SU-DHL-6 (cell line): ENCODE data around the gene SLC2A4RG.

ENCODE experiments used
- CTCF ChIP-seq: fragments of 200-600 bp; sonication (generic); IDR thresholded peaks from one replicate; pipeline ENCODE4 v1.5.1; 2017; ENCODE audit warnings: antibody characterized with exemption, mild to moderate bottlenecking, low read length, moderate library complexity; ENCODE audit not compliant: insufficient read depth, poor library complexity, severe bottlenecking
- EZH2phosphoT487 ChIP-seq: fragments of 200-600 bp; sonication (generic), shearing (Covaris generic); conservative IDR thresholded peaks from 2 replicates; pipeline ENCODE4 v1.6.1; 2018; ENCODE audit warnings: mild to moderate bottlenecking, antibody characterized with exemption, low read length, moderate library complexity, mixed read lengths

GRCh38 chr20:63691711-63692435 lies 47.7 kb upstream of the SLC2A4RG start:
- TF ChIP-seq CTCF (no peak), EZH2phosphoT487 (no peak)
